GM18867 (cell line): Measurements from ENCODE around the gene GRHL1.
"Not testable (repeated sequence)": the region's sequence is repeated elsewhere in the genome, so short reads cannot be mapped to it uniquely, and the experiment has no call there.

Experiments used
- ATAC-seq: cut with Tn5 transposase; IDR thresholded peaks from one replicate; pipeline ENCODE4 v1.9.1; 2021; ENCODE audit warnings: mild to moderate bottlenecking, moderate library complexity; ENCODE audit not compliant: unreplicated experiment

Gene GRHL1, protein sequence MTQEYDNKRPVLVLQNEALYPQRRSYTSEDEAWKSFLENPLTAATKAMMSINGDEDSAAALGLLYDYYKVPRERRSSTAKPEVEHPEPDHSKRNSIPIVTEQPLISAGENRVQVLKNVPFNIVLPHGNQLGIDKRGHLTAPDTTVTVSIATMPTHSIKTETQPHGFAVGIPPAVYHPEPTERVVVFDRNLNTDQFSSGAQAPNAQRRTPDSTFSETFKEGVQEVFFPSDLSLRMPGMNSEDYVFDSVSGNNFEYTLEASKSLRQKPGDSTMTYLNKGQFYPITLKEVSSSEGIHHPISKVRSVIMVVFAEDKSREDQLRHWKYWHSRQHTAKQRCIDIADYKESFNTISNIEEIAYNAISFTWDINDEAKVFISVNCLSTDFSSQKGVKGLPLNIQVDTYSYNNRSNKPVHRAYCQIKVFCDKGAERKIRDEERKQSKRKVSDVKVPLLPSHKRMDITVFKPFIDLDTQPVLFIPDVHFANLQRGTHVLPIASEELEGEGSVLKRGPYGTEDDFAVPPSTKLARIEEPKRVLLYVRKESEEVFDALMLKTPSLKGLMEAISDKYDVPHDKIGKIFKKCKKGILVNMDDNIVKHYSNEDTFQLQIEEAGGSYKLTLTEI

DNA sequence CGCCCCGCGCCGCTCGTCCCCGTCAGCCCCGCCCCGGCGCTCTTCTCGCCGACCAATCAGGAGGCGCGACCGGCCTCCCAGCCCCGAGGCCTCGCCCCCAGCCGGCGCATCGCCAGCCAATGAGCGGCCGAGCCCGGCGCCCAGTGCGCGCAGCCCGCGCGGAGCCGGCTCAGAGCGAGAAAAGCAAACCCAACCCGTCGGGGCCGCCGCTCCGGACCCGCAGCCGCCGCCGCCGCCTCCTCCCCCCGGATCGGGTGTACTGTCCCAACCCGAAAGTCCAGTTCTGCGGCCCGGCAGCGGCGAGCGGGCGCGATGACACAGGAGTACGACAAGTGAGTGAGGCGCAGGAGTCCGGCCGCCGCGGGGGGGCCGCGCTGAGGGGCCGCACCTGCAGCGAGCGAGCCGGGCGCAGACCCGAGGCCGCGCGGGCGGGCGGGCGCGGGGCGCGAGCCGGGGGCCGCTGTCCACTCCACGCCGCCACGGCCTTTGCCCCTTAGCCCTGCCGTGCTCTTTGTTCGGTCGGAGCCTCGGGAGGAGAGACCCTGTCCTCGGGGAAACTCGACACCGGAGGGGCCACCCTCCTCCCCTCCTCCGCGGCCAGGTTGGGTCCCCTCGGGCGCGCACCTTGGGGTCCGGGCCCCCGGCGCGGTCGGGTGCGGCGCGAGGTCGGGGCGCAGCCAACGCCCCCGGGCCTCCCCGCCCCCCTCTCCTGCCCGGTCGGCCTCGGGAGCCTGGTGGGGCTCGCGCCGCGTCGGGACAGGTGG is at the start of gene GRHL1:
Gene GRHL1 (plus strand): TSS at position 172 of the 764 bp plus-strand sequence. CDS start 141 bp downstream, at position 313.
- ATAC-seq = peak; percentile 97

DNA sequence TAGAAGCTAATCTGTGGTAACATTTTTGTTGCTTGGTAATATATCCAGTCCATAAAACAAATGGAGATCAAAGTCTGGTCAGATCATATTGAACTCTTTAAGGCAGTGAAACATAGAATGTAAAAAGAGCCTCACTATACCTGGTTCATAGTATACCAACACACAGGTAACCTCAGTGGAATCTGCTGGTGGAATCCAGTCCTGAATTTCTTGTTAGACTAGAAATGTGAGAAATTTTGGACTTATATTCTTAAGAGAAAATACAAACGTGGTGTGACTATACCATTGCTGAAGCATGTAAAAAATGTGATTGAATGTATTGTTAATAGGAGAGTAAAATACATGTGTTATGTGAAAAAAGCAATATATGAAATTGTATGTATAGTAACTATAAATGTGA is 46.1 kb upstream of the GRHL1 start:
- no peak for ATAC-seq

DNA sequence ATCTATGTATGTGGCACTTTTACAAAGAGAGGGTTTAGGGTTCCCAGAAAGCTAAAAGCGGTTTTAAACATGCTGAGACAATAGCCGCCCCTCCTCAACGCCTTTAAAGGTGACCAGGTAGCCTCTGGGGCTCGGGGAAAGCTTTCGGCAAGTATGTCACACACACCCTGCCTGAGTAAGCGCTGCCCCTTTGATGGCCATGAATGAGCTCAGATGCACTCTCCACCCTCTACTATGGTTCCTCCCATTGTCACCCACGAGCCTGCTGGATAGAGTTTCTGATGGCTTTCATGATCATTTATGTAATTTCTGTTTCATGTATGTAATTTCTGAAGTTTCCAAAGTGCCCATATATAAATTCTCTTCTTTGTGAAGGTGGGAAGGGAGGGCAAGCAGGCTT is 44.1 kb upstream of the GRHL1 start:
- ATAC-seq = no peak

DNA sequence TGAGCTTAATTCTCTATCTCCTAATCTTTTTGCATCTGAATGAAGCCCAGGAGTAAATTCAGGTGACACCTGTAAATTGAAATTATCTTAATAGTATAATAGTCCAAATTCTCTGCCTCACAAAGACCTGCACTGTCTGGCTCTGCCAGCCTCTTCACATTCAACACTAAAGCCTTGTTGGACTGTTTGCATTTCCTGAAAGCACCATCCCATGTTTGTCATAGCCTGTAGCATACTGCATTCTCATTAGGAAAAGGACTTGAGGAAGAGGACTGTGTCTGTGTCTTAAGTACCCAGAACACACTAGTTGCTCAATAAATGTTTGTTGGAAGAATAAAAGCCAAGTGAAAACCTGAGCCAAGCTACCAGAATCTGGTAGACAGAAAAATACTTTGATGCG is 42.9 kb upstream of the GRHL1 start:
- ATAC-seq = no peak

DNA sequence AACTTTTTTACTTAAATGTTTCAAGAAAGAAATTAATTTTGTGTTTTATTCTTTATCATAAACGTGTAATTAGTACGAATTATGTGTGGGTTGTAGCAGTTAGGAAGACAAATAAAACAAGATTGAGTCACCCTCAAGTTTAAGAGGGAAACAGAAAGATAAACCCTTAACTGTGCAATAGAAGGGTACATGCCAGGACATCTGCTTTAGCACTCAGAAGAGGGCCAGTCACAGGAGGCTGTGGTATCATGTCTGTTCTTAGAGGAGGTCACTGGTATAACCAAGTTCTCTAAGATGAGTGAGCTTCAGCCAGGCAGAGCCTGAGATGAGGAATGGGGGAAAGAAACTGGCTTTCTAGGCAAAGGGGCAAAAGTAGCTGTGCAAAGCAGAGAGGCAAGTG is 42.4 kb upstream of the GRHL1 start:
- ATAC-seq = no peak

DNA sequence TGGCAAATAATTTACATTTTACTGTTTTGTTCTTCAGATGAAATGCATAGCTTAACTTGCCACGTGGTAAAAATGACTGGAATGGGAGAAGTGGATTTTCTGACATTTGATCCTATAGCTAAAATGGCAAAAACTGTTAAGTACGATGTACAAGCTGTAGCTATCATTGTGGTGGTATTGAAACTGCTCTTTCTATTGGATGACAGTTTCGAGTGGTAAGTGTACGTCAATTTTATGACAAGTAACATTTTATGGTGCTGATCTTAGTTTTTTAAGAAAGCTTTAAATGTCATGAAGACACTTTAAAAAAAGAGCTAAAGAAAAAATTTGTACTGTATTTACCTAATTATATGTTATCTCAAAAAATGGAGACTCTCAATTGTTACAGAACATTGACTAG is 40.8 kb upstream of the GRHL1 start:
- no peak for ATAC-seq

DNA sequence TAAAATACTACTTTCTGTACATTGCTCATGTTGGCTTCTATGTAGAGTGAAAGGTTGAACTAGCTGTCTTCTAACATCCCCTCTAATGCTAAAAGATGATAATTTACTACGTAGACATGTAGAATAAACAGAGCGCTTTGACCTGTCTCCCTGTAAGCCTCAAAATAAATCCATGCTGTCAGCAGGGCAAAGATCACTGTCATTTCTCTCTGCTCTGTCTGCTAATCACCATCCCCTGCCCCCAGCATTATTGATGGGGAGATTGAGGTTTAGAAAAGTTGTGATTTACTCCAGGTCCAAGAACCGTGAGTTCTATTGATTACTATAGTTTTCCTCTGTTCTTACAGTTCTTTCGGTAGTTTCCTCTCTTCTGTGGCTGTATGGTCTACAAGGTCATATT is 39.0 kb upstream of the GRHL1 start:
- ATAC-seq = no peak

DNA sequence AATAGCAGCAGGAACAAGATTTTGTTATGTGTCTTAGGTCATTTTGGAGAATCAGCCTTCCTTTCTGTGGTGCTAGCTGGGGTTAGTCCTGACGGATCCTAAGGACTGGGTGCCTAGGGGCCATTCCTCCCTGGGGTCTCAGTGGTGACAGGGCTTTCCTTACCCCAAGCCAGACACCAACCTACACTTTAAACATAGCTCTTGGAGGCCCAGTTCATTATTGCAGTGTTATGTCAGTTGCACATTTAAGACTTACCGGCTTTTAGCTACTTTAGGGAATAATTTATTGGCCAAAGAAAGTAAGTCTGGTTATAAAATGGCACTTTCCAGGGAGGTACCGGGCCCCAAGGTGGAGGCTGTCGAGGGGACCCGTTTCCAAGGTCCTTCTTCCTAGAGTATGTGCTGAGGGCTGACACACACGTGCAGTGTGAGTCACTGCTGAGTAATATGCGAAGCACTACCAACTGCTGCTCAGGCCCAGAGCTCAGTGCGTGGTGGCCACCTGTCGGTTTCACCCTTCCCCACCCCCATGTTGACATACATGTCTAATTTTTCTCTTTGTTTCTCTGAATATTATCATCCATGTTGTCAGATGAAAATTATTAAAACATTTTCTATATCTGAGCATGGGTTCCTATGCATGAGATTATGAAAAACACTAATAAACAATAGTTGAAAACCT is 37.0 kb upstream of the GRHL1 start:
- peak; percentile 100 for ATAC-seq

DNA sequence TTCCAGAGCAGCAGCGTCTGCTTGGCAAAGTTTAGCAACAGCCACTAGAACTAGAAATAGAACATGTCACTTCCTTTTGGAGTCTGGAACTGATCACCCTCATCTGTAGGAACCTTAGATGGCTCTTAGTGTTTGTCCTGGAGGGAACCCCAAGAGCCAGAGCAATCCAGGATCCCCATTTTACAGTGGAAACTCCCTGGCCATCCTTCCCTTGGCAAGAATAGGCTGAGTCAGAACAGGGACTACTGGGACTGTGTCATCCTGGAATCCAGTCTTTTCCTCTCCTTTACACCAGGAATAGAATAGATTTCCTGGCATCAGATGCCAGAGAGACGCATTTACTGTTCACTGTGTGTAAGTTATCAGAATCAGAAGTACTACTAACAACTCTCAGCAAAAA is 33.2 kb upstream of the GRHL1 start:
- no peak for ATAC-seq

DNA sequence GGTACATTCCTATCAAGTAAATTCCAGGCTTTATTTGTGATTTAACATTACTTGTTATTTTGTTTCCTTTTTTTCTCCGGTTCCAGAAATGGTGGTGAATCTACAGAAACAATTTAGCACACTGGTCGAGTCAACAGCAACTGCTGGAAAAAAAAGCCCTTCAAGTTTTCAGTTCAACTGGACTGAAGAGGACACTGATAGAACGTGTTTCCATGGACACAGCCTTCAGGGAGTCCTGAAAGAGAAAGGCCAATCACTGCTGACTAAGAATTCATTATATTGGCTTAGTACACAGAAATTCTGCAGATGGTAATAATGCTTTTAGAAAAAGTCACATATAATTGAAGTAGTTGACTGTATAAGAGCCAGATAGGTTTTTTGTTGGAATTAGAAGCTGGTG is 32.0 kb upstream of the GRHL1 start:
- no peak for ATAC-seq

DNA sequence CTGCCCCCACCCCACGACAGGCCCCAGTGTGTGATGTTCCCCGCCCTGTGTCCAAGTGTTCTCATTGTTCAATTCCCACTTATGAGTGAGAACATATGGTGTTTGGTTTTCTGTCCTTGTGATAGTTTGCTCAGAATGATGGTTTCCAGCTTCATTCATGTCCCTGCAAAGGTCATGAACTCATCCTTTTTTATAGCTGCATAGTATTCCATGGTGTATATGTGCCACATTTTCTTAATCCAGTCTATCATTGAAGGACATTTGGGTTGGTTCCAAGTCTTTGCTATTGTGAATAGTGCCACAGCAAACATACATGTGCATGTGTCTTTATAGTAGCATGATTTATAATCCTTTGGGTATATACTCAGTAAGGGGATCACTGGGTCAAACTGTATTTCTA is 24.5 kb upstream of the GRHL1 start:
- not testable (repeated sequence) for ATAC-seq

DNA sequence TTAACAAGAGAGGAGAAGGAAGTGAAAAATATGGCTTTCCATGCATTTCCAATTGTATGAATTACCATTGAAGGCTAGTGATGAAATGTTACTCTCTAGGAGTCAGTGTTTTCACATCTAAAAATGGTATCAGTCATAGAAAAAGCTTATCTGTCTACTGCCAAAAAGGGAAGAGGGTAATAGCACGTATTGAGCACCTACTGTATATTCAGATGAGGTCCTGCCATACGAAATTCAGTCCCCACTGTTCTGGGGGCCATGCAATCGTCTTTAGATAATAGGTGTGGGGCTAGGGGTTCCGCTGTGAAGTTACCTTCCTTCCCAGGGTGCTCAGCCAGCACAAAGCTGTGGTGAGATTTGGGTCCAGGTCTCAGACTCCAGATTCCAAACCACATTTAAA is 14.2 kb upstream of the GRHL1 start:
- ATAC-seq = no peak

DNA sequence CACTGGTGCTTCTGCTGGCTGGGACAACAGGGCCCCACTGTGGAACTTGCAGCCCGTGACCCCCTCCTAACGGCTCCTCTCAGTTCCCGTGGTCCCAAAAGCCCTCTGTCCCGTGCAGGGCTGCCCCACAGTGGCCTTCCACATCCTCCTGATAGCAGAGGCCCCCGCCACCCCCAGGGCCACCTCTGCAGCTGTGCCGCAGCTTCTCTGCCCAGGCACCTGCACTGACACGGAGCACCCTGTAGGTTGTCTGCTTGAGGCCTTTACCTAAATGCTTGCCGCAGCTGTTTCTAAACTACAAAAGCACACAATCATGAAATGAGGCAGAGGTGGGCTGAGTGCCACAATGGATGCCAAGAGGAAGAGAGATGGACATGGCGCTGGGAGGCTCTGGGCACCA is 13.5 kb upstream of the GRHL1 start:
- no peak for ATAC-seq

DNA sequence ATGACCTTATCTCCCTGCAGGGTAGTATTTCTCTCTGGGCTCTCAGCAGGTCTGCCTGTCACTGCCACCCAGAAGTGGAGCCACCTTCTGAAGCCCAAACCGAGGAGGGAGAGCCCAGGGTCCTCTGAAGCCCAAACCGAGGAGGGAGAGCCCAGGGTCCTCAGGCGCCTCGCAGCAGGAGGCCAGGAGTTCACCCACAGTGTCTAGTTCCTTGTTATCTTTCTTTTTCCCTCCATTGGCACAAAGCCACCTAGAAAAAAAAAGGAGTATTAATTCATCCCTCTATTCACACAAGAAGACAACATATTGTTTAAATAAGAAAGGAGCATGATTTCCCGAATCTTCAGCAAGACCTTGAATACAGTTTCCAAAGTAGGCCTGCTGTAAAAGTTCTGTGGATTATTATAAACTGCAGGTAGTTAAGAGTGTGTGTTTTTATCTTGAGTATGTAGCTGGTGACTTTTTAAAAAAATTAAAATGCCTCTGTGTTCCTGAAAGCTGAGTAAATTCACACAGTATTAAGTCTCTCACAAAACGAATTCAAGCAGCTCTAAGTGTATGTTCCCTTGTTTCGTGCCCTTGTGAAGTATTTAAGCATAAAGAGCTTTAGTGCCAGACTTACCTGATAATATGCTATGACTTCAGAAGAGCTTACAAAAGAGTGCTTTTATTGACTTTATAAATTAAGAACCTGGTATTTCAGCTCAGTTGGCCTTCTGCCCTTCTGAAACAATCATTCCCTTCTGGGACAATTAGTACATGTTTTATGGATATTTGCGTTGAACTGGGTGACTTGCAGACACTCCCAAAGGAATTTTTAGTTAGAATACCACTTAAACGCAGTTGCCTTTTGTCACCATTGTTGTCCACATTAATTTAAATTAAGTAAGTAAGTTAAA is 11.7 kb upstream of the GRHL1 start:
- ATAC-seq = no peak

DNA sequence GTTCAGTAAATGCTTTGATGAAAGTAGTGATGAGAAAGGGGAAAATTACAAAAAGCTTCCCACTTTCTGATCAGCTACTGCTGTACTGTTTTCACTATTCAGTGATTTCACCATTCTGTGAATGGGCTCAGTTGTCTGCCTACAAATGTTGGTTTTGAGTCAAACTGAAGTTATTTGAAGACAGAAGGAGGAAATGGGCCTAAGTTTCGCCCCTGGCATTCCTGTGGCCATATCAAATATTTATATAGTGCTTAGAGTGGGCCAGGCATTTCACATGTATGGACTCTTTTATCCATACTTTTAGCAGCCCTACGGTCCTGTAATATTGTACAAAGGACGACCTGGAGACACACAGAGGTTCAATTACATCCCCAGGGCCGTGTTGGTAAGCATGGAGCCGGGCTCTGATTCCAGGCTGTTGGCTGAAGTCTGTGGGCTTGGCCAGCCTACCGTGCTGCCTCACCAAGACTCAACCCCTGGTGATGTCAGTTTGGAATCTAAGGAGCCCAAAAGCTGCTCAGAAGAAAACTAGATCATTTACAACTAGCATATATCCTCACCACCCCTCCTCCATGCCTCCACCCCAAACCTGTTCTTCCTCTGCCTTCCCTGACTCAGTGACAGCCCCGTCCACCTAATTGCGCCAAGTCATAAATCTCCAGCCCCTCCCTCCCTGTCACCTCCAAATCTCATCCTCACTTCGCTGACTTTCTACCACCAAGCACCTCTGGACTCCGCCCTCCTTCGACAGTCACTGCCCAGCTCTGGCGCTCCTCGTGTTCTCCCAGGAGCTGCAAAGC is 10.1 kb upstream of the GRHL1 start:
- no peak for ATAC-seq

DNA sequence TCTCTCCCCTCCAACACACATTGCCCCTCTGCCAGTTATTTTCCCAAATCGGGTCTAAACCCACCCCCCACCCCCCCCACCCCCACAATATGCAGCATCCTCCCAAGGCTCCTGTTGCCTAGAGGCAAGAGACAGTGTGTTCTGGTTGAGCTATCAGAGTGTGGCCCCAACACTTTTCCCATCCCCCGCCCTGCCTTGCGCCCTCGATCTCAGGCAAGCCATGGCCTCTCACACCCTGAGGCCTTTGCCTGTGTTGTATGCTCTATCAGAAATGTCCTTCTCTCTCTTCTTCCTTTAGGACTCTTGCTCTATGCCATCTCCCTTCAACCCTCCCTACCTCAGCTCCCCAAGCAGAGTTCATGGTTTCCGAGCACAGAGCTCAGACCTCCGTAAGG is 9.5 kb upstream of the GRHL1 start:
- no peak for ATAC-seq

DNA sequence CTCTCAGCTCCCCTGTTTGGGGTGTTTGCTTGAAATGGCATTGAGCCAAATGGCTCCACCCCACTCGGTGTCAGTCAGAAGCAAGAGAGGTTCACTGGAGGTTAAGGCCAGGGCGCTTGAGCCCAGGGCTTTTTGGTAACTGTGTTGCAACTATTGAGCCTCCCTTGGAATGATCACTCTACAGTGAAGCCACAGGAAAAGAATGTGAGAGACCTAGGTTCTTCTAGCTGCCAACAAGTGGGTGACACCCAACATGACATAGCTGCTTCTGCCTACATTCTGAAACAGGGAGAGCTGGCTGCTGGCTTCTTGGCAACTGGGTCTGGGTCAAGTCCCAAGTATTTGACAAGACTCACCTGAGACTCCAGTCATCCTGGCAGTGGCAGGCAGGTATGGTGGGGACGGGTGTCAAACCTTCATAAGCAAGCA is 7.1 kb upstream of the GRHL1 start:
- ATAC-seq = no peak

DNA sequence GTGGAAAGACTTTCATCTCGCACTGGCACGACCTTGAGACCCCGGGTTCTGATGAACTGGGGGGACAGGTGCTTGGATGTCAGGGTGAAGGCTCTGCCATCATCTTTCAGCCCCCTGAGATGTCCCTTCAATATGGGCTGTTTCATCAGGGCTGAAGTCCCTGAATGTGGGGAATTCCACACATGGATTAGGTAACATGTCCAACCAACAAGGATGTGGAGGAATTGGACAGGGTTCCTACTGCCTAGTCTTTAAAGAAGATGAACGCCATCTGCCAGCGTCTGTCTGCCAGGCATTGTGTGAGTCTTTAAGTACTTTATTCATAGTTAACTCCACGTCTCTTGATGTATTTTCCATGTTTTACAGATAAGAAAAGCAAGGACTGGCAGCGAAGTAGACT is 5.9 kb upstream of the GRHL1 start:
- ATAC-seq = no peak

DNA sequence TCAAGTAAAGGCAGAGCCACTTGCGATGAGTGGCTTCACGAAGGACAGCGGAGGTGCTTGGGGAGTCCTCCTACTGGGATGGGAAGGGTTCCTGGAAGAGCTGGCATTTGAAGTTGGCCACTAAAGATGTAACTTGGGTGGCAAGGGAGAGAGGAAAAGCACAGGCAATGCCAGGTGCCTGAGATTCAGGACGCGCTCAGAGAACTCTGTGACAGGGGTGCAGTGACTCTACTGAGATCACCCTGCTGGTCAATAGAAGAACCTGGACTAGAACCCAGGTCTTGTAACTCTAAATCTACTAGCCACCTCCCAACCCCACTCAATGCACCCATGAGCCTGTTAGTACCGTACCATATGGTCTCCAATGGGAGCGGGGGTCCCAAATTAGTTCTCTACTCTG is 5.4 kb upstream of the GRHL1 start:
- ATAC-seq = no peak

DNA sequence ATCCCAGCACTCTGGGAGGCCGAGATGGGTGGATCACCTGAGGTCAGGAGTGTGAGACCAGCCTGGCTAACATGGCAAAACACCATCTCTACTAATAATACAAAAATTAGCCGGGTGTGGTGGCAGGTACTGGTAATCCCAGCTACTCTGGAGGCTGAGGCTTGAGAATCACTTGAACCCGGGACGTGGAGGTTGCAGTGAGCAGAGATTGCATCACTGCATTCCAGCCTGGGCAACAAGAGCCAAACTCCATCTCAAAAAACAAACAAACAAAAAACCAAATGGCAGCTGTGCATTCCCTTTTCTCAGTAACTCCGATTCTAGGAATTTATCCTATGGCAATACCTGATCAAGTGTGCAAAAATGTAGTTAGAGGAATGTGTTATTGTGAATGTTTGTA is 4.7 kb upstream of the GRHL1 start:
- no peak for ATAC-seq
